CD4-positive, alpha-beta memory T cell (primary cell): ENCODE results near the gene COL21A1. TPM values are rescaled to one million over a fixed set of nuclear protein-coding genes. Genes with fewer than 3 reads are reported as not detected.

ENCODE experiments used
- CTCF ChIA-PET: fragments of 350-600 bp; sonication (Branson Sonifier 250); formaldehyde crosslinking; loops from one replicate; lab custom pipeline; 2021; ENCODE audit warnings: inconsistent platforms; ENCODE audit not compliant: partially characterized antibody; lab: Charles Lee
- POLR2A ChIA-PET: fragments of 350-600 bp; sonication (Branson Sonifier 250); formaldehyde crosslinking; loops from one replicate; lab custom pipeline; 2021; ENCODE audit not compliant: partially characterized antibody; lab: Charles Lee
- DNase-seq, 5 donors: peaks; one replicate each; pipeline versions ENCODE4 v3.0.0 to v3.0.0-alpha.2; 2020 to 2022; ENCODE audit warnings: mixed read lengths in 1 of 5
- H3K27ac ChIP-seq: one replicate; pipeline ENCODE4 v1.7.0; 2013; ENCODE audit warnings: low read depth, low read length
- H3K27me3 ChIP-seq: 2 replicates; pipeline ENCODE4 v1.7.0; 2013; ENCODE audit warnings: mild to moderate bottlenecking, low read length, moderate library complexity; ENCODE audit not compliant: insufficient read depth
- H3K36me3 ChIP-seq: 2 replicates; pipeline ENCODE4 v1.7.0; 2013; ENCODE audit warnings: mild to moderate bottlenecking, low read length, moderate library complexity; ENCODE audit not compliant: insufficient read depth
- H3K4me1 ChIP-seq: 2 replicates; pipeline ENCODE4 v1.7.0; 2013; ENCODE audit warnings: mild to moderate bottlenecking, low read length, moderate library complexity; ENCODE audit not compliant: insufficient read depth
- H3K4me3 ChIP-seq, 2 donors: one replicate each; pipeline ENCODE4 v1.7.0; 2013; ENCODE audit warnings: low read length in 2 of 2, mild to moderate bottlenecking in 1 of 2
- H3K9me3 ChIP-seq, 2 donors: one replicate each; pipeline ENCODE4 v1.7.0; 2013; ENCODE audit warnings: low read length in 2 of 2, control low read depth in 1 of 2; ENCODE audit not compliant: control insufficient read depth in 1 of 2
- H3K27ac Mint-ChIP-seq, 7 donors: one replicate each; pipeline ENCODE4 v1.8.0; 2020 to 2021; ENCODE audit warnings: mixed read lengths in 7 of 7, mild to moderate bottlenecking in 6 of 7, inconsistent platforms in 3 of 7, moderate library complexity in 3 of 7
- H3K27me3 Mint-ChIP-seq, 2 donors: one replicate each; pipeline ENCODE4 v1.8.0; 2020 to 2021; ENCODE audit warnings: mixed read lengths in 2 of 2
- H3K36me3 Mint-ChIP-seq, 2 donors: one replicate each; pipeline ENCODE4 v1.8.0; 2020 to 2021; ENCODE audit warnings: mixed read lengths in 2 of 2, inconsistent platforms in 1 of 2, mild to moderate bottlenecking in 1 of 2
- H3K4me1 Mint-ChIP-seq, 4 donors: one replicate each; pipeline ENCODE4 v1.8.0; 2020 to 2021; ENCODE audit warnings: mixed read lengths in 4 of 4, mild to moderate bottlenecking in 1 of 4
- H3K4me3 Mint-ChIP-seq, 8 donors: one replicate each; pipeline ENCODE4 v1.8.0; 2020 to 2021; ENCODE audit warnings: mixed read lengths in 8 of 8, mild to moderate bottlenecking in 7 of 8, moderate library complexity in 6 of 8, inconsistent platforms in 3 of 8
- H3K9me3 Mint-ChIP-seq, 8 donors: one replicate each; pipeline ENCODE4 v1.8.0; 2020 to 2021; ENCODE audit warnings: mixed read lengths in 8 of 8, mild to moderate bottlenecking in 5 of 8, inconsistent platforms in 3 of 8, moderate library complexity in 1 of 8
- intact Hi-C: fragments of 100-400 bp; cut with micrococcal nuclease; formaldehyde crosslinking; loops from one replicate; pipeline ENCODE4 v1.15.1; 2023
- polyA plus RNA-seq, 2 donors: library from polyadenylated mRNA; unstranded; fragments of 300-500 nt; fragmentation: Illumina TruSeq; gene quantifications; one replicate each; pipeline ENCODE4 v1.2.3, GENCODE V29; 2021
- total RNA-seq, 2 experiments: library from RNA; stranded (reverse); gene quantifications; one replicate each; pipeline ENCODE4 v1.2.3, GENCODE V29; 2021

The COL21A1 gene
- total and polyA plus RNA-seq, 4 experiments from 2014 or later: not detected

GRCh38 chr6:56050530-56051201, 196.7 kb downstream of the COL21A1 start:
- ChIA-PET POLR2A (no interaction called here), CTCF (no interaction called here)
- no peaks in the 10 kb centered on the region for H3K9me3 ChIP-seq
- H3K27me3 ChIP-seq: no peaks in the 10 kb centered on the region
- H3K9me3 Mint-ChIP-seq: peaks cover 0 to 10% (median 2%) of the 10 kb centered on the region in 8 donors
- no peaks in the 10 kb centered on the region for H3K36me3 ChIP-seq
- no peak overlapping the region for H3K4me3 Mint-ChIP-seq
- H3K36me3 Mint-ChIP-seq: no peaks in the 10 kb centered on the region
- H3K4me1 Mint-ChIP-seq: no peaks in the 10 kb centered on the region
- DNase-seq: no peak
- H3K27ac ChIP-seq: no peak overlapping the region
- H3K27ac Mint-ChIP-seq: no peak overlapping the region
- no peaks in the 10 kb centered on the region for H3K4me1 ChIP-seq
- H3K4me3 ChIP-seq: no peak overlapping the region
- intact Hi-C loops: no loop called here
- H3K27me3 Mint-ChIP-seq: no peaks in the 10 kb centered on the region

GRCh38 chr6:56048601-56049000, 198.8 kb downstream of the COL21A1 start:
- peaks cover 0 to 11% (median 3%) of the 10 kb centered on the region in 8 donors for H3K9me3 Mint-ChIP-seq
- no peak overlapping the region for H3K4me3 Mint-ChIP-seq
- Histone ChIP-seq H3K4me3 (no peak overlapping the region), H3K9me3 (no peaks in the 10 kb centered on the region), H3K4me1 (no peaks in the 10 kb centered on the region), H3K36me3 (no peaks in the 10 kb centered on the region), H3K27me3 (no peaks in the 10 kb centered on the region), H3K27ac (no peak overlapping the region)
- ChIA-PET POLR2A (no interaction called here), CTCF (no interaction called here)
- no peak overlapping the region for H3K27ac Mint-ChIP-seq
- H3K4me1 Mint-ChIP-seq: no peaks in the 10 kb centered on the region
- intact Hi-C loops: no loop called here
- no peak for DNase-seq
- no peaks in the 10 kb centered on the region for H3K36me3 Mint-ChIP-seq
- no peaks in the 10 kb centered on the region for H3K27me3 Mint-ChIP-seq

- no peak for DNase-seq
- ChIA-PET POLR2A (no interaction called here), CTCF (no interaction called here)
- Mint-ChIP-seq H3K36me3 (no peaks in the 10 kb centered on the region), H3K27me3 (no peaks in the 10 kb centered on the region), H3K4me1 (no peaks in the 10 kb centered on the region), H3K9me3 (peaks cover 0 to 11% (median 3%) of the 10 kb centered on the region in 8 donors), H3K27ac (no peak overlapping the region), H3K4me3 (no peak overlapping the region)
- H3K4me3 ChIP-seq: no peak overlapping the region
- H3K27ac ChIP-seq: no peak overlapping the region
- H3K36me3 ChIP-seq: no peaks in the 10 kb centered on the region
- H3K27me3 ChIP-seq: no peaks in the 10 kb centered on the region
- H3K9me3 ChIP-seq: no peaks in the 10 kb centered on the region
- H3K4me1 ChIP-seq: no peaks in the 10 kb centered on the region
- intact Hi-C loops: no loop called here
These were observed 199.3 kb downstream of the COL21A1 start for GRCh38 chr6:56047931-56048540.

- Histone ChIP-seq H3K36me3 (no peaks in the 10 kb centered on the region), H3K4me3 (no peak overlapping the region), H3K27ac (no peak overlapping the region), H3K4me1 (no peaks in the 10 kb centered on the region), H3K9me3 (no peaks in the 10 kb centered on the region), H3K27me3 (no peaks in the 10 kb centered on the region)
- Mint-ChIP-seq H3K4me3 (no peak overlapping the region), H3K36me3 (no peaks in the 10 kb centered on the region), H3K27ac (no peak overlapping the region), H3K27me3 (no peaks in the 10 kb centered on the region), H3K4me1 (no peaks in the 10 kb centered on the region), H3K9me3 (peaks cover 0 to 11% (median 1%) of the 10 kb centered on the region in 8 donors)
- intact Hi-C loops: no loop called here
- no peak for DNase-seq
- CTCF ChIA-PET: no interaction called here
- POLR2A ChIA-PET: no interaction called here
These were observed 200.8 kb downstream of the COL21A1 start for GRCh38 chr6:56046576-56046975.

GRCh38 chr6:56043761-56044160, 203.6 kb downstream of the COL21A1 start:
- Histone ChIP-seq H3K4me3 (no peak overlapping the region), H3K9me3 (no peaks in the 10 kb centered on the region), H3K36me3 (no peaks in the 10 kb centered on the region), H3K4me1 (no peaks in the 10 kb centered on the region), H3K27ac (no peak overlapping the region), H3K27me3 (no peaks in the 10 kb centered on the region)
- H3K4me3 Mint-ChIP-seq: no peak overlapping the region
- intact Hi-C loops: no loop called here
- no peaks in the 10 kb centered on the region for H3K27me3 Mint-ChIP-seq
- no peaks in the 10 kb centered on the region for H3K36me3 Mint-ChIP-seq
- ChIA-PET CTCF (no interaction called here), POLR2A (no interaction called here)
- no peak for DNase-seq
- no peak overlapping the region for H3K27ac Mint-ChIP-seq
- peaks cover 0 to 6% (median 3%) of the 10 kb centered on the region in 8 donors for H3K9me3 Mint-ChIP-seq
- H3K4me1 Mint-ChIP-seq: no peaks in the 10 kb centered on the region

- DNase-seq: no peak
- Mint-ChIP-seq H3K4me1 (no peaks in the 10 kb centered on the region), H3K9me3 (peaks cover 0 to 13% (median 4%) of the 10 kb centered on the region in 8 donors), H3K36me3 (no peaks in the 10 kb centered on the region), H3K27me3 (no peaks in the 10 kb centered on the region), H3K27ac (no peak overlapping the region), H3K4me3 (no peak overlapping the region)
- Histone ChIP-seq H3K4me1 (no peaks in the 10 kb centered on the region), H3K4me3 (no peak overlapping the region), H3K9me3 (no peaks in the 10 kb centered on the region), H3K36me3 (no peaks in the 10 kb centered on the region), H3K27ac (no peak overlapping the region), H3K27me3 (no peaks in the 10 kb centered on the region)
- intact Hi-C loops: no loop called here
- POLR2A ChIA-PET: no interaction called here
- CTCF ChIA-PET: no interaction called here
These were observed 204.3 kb downstream of the COL21A1 start for GRCh38 chr6:56043076-56043475.

GRCh38 chr6:56041591-56041990, 205.8 kb downstream of the COL21A1 start:
- POLR2A ChIA-PET: no interaction called here
- DNase-seq: no peak
- H3K4me1 ChIP-seq: no peaks in the 10 kb centered on the region

More at GRCh38 chr6:56041591-56041990, 205.8 kb downstream of the COL21A1 start:
- no peak overlapping the region for H3K27ac ChIP-seq
- H3K27ac Mint-ChIP-seq: no peak overlapping the region
- H3K4me1 Mint-ChIP-seq: no peaks in the 10 kb centered on the region
- H3K9me3 ChIP-seq: no peaks in the 10 kb centered on the region
- intact Hi-C loops: no loop called here
- H3K36me3 Mint-ChIP-seq: no peaks in the 10 kb centered on the region
- no peaks in the 10 kb centered on the region for H3K36me3 ChIP-seq
- no peak overlapping the region for H3K4me3 ChIP-seq
- no peaks in the 10 kb centered on the region for H3K27me3 ChIP-seq
- no peak overlapping the region for H3K4me3 Mint-ChIP-seq
- H3K27me3 Mint-ChIP-seq: no peaks in the 10 kb centered on the region
- peaks cover 0 to 15% (median 4%) of the 10 kb centered on the region in 8 donors for H3K9me3 Mint-ChIP-seq
- CTCF ChIA-PET: no interaction called here
